Duodenal mucosa (tissue), 2 donors: ENCODE results near the gene MAGT1.

Source experiments
- H3K27ac ChIP-seq: one replicate; pipeline ENCODE4 v1.7.0; 2013; ENCODE audit warnings: low read depth, low read length
- H3K27me3 ChIP-seq, 2 donors: one replicate each; pipeline ENCODE4 v1.7.0; 2013; ENCODE audit warnings: low read length in 2 of 2, control low read depth in 1 of 2; ENCODE audit not compliant: insufficient read depth in 2 of 2, control insufficient read depth in 1 of 2
- H3K36me3 ChIP-seq, 2 donors: one replicate each; pipeline ENCODE4 v1.7.0; 2013; ENCODE audit warnings: low read length in 2 of 2, control low read depth in 1 of 2; ENCODE audit not compliant: insufficient read depth in 2 of 2, control insufficient read depth in 1 of 2
- H3K4me1 ChIP-seq, 2 donors: one replicate each; pipeline ENCODE4 v1.7.0; 2013; ENCODE audit warnings: low read length in 2 of 2, control low read depth in 1 of 2; ENCODE audit not compliant: insufficient read depth in 2 of 2, control insufficient read depth in 1 of 2
- H3K4me3 ChIP-seq, 2 donors: one replicate each; pipeline ENCODE4 v1.7.0; 2013; ENCODE audit warnings: low read length in 2 of 2, low read depth in 1 of 2
- H3K9ac ChIP-seq, 2 donors: one replicate each; pipeline ENCODE4 v1.7.0; 2013; ENCODE audit warnings: low read length in 2 of 2, low read depth in 1 of 2
- H3K9me3 ChIP-seq, 2 donors: one replicate each; pipeline ENCODE4 v1.7.0; 2013; ENCODE audit warnings: low read length in 2 of 2, control low read depth in 1 of 2; ENCODE audit not compliant: control insufficient read depth in 1 of 2

Gene MAGT1

DNA sequence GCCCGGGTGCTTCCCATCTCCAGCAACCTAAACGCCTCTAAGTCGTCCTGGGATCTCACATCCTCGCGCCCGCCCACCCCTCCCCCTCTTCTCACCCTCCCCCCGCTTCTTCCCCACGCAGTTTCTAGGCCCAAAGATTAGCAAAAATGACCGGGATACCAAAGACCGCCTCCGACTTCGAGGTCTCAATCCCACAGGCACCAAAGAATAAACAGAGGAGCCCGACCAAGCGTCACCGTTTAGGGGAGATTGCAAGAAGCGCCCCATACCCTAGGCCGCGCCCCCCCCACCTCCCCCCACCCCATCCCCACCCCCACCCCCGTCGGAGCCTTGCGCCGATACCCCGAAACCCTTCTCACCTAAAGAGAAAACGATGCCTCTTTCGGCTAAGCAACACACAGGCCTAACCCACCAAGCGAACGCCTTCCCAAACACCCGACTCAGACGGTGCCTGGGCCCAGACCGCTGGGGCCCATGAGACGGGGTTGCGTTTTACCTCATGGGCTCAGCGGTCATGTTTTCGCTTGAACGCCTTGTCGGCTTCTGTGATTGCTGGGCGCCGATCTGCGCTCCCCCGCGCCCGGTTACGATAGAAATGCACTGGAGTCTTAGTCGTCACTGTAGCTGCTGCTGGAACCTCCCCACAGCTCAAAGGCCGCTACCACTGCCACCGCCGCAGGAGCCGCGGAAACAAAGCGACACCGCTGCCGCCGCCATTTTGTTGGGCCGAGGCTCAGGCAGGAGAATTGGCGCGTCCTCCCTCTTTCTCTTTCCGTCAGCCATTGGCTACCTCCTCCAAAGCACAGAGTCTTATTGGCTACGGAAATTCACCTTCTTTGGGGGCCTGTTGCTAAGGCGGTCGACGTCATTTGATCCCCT lies 109.5 kb downstream of the MAGT1 start, which contains the start of gene ATRX:
ATRX (minus strand) TSS at position 731 of the 879 bp plus-strand sequence; CDS start at position 516, 215 bp downstream.
- Histone ChIP-seq H3K4me1 (peaks cover 0 to 7% of the 10 kb centered on the region in 2 donors), H3K9ac (peak within 1 kb of the TSS; percentile 81), H3K36me3 (no peaks in the 10 kb centered on the region), H3K27me3 (no peaks in the 10 kb centered on the region), H3K27ac (peak within 1 kb of the TSS; percentile 92), H3K4me3 (peak within 1 kb of the TSS; percentile 79 to 81), H3K9me3 (no peaks in the 10 kb centered on the region)

DNA sequence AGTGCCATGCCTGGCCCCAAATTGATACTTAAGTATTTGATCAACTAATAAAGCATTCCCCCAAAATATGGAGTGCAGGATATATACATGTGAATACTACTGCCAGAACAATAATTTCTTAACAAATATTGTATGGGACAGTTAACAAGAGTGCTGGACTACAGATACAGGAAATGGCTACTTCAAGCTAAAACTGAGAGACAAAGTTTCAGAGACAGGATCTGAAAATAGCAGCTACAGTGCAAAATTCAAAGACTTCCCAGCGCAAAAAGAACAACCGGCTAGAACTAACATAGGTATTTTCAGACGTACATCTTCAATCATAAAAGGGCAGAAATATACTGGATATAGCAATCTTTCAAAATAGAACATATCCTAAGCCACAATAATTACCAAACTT lies 115.5 kb downstream of the MAGT1 start:
- Histone ChIP-seq H3K4me3 (no peak overlapping the region), H3K36me3 (no peaks in the 10 kb centered on the region), H3K27me3 (no peaks in the 10 kb centered on the region), H3K9ac (no peak overlapping the region), H3K27ac (no peak overlapping the region), H3K9me3 (no peaks in the 10 kb centered on the region), H3K4me1 (peaks cover 3 to 4% of the 10 kb centered on the region in 2 donors)

DNA sequence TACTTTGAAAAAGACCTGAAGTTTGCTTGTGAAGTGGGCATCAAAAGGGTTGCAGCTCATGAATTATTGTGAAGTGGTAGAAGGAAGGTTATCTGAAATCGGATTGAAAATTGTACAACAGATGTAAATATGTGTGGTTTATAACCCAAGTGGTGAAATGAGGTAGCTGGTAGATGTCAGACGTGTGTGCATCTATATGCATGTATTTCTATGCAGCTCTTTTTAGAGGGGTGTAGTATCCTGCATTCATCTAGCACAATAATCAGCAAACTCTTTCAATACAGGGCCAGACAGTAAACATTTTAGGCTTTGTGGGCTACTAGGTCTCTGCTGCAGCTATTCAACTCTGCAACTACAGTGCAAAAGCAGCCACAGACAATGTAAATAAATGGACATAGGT lies 118.6 kb downstream of the MAGT1 start:
- H3K9me3 ChIP-seq, result no peaks in the 10 kb centered on the region
- H3K4me1 ChIP-seq, result peaks cover 0 to 3% of the 10 kb centered on the region in 2 donors
- H3K36me3 ChIP-seq, result no peaks in the 10 kb centered on the region
- H3K27ac ChIP-seq, result no peak overlapping the region
- H3K4me3 ChIP-seq, result no peak overlapping the region
- no peak overlapping the region for H3K9ac ChIP-seq
- H3K27me3 ChIP-seq, result no peaks in the 10 kb centered on the region
